Osteocyte (in vitro differentiated cells): Measurements from ENCODE around the gene GTF2A1. TPM values are rescaled to one million over a fixed set of nuclear protein-coding genes. Genes with fewer than 3 reads are reported as not detected.

Experiments used
- DNase-seq: peaks from one replicate; pipeline ENCODE4 v3.0.0; 2021; ENCODE audit warnings: mixed read lengths; ENCODE audit not compliant: unreplicated experiment; ENCODE audit errors: extremely low spot score
- H3K27ac Mint-ChIP-seq: one replicate; pipeline ENCODE4 v1.8.0; 2021; ENCODE audit warnings: mild to moderate bottlenecking, mixed read lengths; ENCODE audit not compliant: unreplicated experiment
- H3K27me3 Mint-ChIP-seq: one replicate; pipeline ENCODE4 v1.8.0; 2021; ENCODE audit warnings: mixed read lengths; ENCODE audit not compliant: unreplicated experiment
- H3K36me3 Mint-ChIP-seq: one replicate; pipeline ENCODE4 v1.8.0; 2021; ENCODE audit warnings: mixed read lengths; ENCODE audit not compliant: unreplicated experiment
- H3K4me1 Mint-ChIP-seq: one replicate; pipeline ENCODE4 v1.8.0; 2021; ENCODE audit warnings: mixed read lengths; ENCODE audit not compliant: unreplicated experiment
- H3K4me3 Mint-ChIP-seq: one replicate; pipeline ENCODE4 v1.8.0; 2021; ENCODE audit warnings: mild to moderate bottlenecking, moderate library complexity, mixed read lengths; ENCODE audit not compliant: unreplicated experiment
- H3K9me3 Mint-ChIP-seq: one replicate; pipeline ENCODE4 v1.8.0; 2021; ENCODE audit warnings: mixed read lengths; ENCODE audit not compliant: unreplicated experiment
- CTCF ChIP-seq: fragments of 200-600 bp; sonication (generic); IDR thresholded peaks from 2 replicates; pipeline ENCODE4 v1.5.0; 2021; ENCODE audit warnings: antibody characterized with exemption, mild to moderate bottlenecking, moderate library complexity
- total RNA-seq: library from RNA; stranded (reverse); gene quantifications from 2 replicates; pipeline ENCODE4 v1.2.1, GENCODE V29; 2021

The GTF2A1 gene
- total RNA-seq, 1 donor from 2014 or later, result 40.8 TPM

- Mint-ChIP-seq H3K4me1 (no peaks in the 10 kb centered on the region), H3K4me3 (no peak overlapping the region), H3K27me3 (peaks cover 7% of the 10 kb centered on the region), H3K36me3 (no peaks in the 10 kb centered on the region), H3K27ac (no peak overlapping the region), H3K9me3 (no peaks in the 10 kb centered on the region)
- no peak for DNase-seq
- no peak for TF ChIP-seq CTCF
These were observed 63.3 kb downstream of the GTF2A1 start for GRCh38 chr14:81157431-81157830.

GRCh38 chr14:81153187-81153586 is 67.6 kb downstream of the GTF2A1 start:
- Mint-ChIP-seq H3K4me3 (no peak overlapping the region), H3K27me3 (peaks cover 10% of the 10 kb centered on the region), H3K36me3 (no peaks in the 10 kb centered on the region), H3K9me3 (no peaks in the 10 kb centered on the region), H3K27ac (no peak overlapping the region), H3K4me1 (no peaks in the 10 kb centered on the region)
- no peak for DNase-seq
- TF ChIP-seq CTCF, result no peak

- peaks cover 12% of the 10 kb centered on the region for H3K27me3 Mint-ChIP-seq
- no peak for TF ChIP-seq CTCF
- DNase-seq, result no peak
- no peaks in the 10 kb centered on the region for H3K36me3 Mint-ChIP-seq
- no peak overlapping the region for H3K27ac Mint-ChIP-seq
- H3K4me1 Mint-ChIP-seq, result no peaks in the 10 kb centered on the region
- H3K9me3 Mint-ChIP-seq, result peaks cover 3% of the 10 kb centered on the region
- H3K4me3 Mint-ChIP-seq, result no peak overlapping the region
These were observed 72.1 kb downstream of the GTF2A1 start for GRCh38 chr14:81148635-81149034.

- DNase-seq, result no peak
- Mint-ChIP-seq H3K27ac (no peak overlapping the region), H3K4me3 (no peak overlapping the region), H3K27me3 (peaks cover 12% of the 10 kb centered on the region), H3K4me1 (no peaks in the 10 kb centered on the region), H3K36me3 (no peaks in the 10 kb centered on the region), H3K9me3 (peaks cover 5% of the 10 kb centered on the region)
- TF ChIP-seq CTCF, result no peak
These were observed 73.4 kb downstream of the GTF2A1 start for GRCh38 chr14:81147140-81147897.

GRCh38 chr14:81144824-81145603 is 75.7 kb downstream of the GTF2A1 start:
- H3K4me3 Mint-ChIP-seq, result no peak overlapping the region
- no peak overlapping the region for H3K27ac Mint-ChIP-seq
- TF ChIP-seq CTCF, result no peak
- H3K36me3 Mint-ChIP-seq, result no peaks in the 10 kb centered on the region
- no peak for DNase-seq
- peaks cover 9% of the 10 kb centered on the region for H3K27me3 Mint-ChIP-seq
- no peaks in the 10 kb centered on the region for H3K4me1 Mint-ChIP-seq
- H3K9me3 Mint-ChIP-seq, result peaks cover 5% of the 10 kb centered on the region
